HG02642 (cell line): ENCODE results near the gene MAGED1.
A peak's percentile ranks its signal among the peaks of the same experiment; 100 is the strongest.

Experiments used
- ATAC-seq: cut with Tn5 transposase; IDR thresholded peaks from one replicate; pipeline ENCODE4 v1.9.1; 2021; ENCODE audit warnings: mild to moderate bottlenecking; ENCODE audit not compliant: unreplicated experiment, poor library complexity

Gene MAGED1

GRCh38 chrX:51892921-51893745 lies at the start of gene MAGED1:
Gene MAGED1, plus strand, starts transcription at chrX:51893623. Its CDS starts 682 bp downstream, at chrX:51894305.
- ATAC-seq: peak; percentile 81

GRCh38 chrX:51847463-51847862 lies 46.0 kb upstream of the MAGED1 start:
- ATAC-seq: no peak

GRCh38 chrX:51851507-51852085 lies 41.8 kb upstream of the MAGED1 start:
- ATAC-seq: peak; percentile 73

- peak; percentile 5 for ATAC-seq
Measured at GRCh38 chrX:51852096-51852495, 41.3 kb upstream of the MAGED1 start.

- no peak for ATAC-seq
Measured at GRCh38 chrX:51852621-51853020, 40.8 kb upstream of the MAGED1 start.

- ATAC-seq: no peak
Measured at GRCh38 chrX:51853251-51853650, 40.2 kb upstream of the MAGED1 start.

GRCh38 chrX:51855698-51856097 lies 37.7 kb upstream of the MAGED1 start:
- no peak for ATAC-seq

- no peak for ATAC-seq
Measured at GRCh38 chrX:51857159-51857733, 36.2 kb upstream of the MAGED1 start.

- ATAC-seq: no peak
Measured at GRCh38 chrX:51860679-51861078, 32.7 kb upstream of the MAGED1 start.

- no peak for ATAC-seq
Measured at GRCh38 chrX:51862920-51863319, 30.5 kb upstream of the MAGED1 start.

- no peak for ATAC-seq
Measured at GRCh38 chrX:51866210-51866609, 27.2 kb upstream of the MAGED1 start.

GRCh38 chrX:51867626-51868025 lies 25.8 kb upstream of the MAGED1 start:
- no peak for ATAC-seq

GRCh38 chrX:51870354-51870753 lies 23.1 kb upstream of the MAGED1 start:
- no peak for ATAC-seq

- ATAC-seq: no peak
Measured at GRCh38 chrX:51874123-51874522, 19.3 kb upstream of the MAGED1 start.

GRCh38 chrX:51876441-51876840 lies 17.0 kb upstream of the MAGED1 start:
- no peak for ATAC-seq

- no peak for ATAC-seq
Measured at GRCh38 chrX:51878056-51878455, 15.4 kb upstream of the MAGED1 start.

- no peak for ATAC-seq
Measured at GRCh38 chrX:51889851-51890250, 3.6 kb upstream of the MAGED1 start.

GRCh38 chrX:51891245-51891644 lies 2.2 kb upstream of the MAGED1 start:
- no peak for ATAC-seq

GRCh38 chrX:51891821-51892551 lies 1.4 kb upstream of the MAGED1 start:
- ATAC-seq: no peak

- ATAC-seq: no peak
Measured at GRCh38 chrX:51893931-51894696, 691 bp downstream of the MAGED1 start.
